Bone marrow (tissue), 2 donors: ENCODE measurements around the gene UBL3.

Source experiments
- DNase-seq, 2 donors: peaks; one replicate each; lab custom pipeline; 2025; lab: John Stamatoyannopoulos, UW

Gene UBL3, protein sequence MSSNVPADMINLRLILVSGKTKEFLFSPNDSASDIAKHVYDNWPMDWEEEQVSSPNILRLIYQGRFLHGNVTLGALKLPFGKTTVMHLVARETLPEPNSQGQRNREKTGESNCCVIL

DNA sequence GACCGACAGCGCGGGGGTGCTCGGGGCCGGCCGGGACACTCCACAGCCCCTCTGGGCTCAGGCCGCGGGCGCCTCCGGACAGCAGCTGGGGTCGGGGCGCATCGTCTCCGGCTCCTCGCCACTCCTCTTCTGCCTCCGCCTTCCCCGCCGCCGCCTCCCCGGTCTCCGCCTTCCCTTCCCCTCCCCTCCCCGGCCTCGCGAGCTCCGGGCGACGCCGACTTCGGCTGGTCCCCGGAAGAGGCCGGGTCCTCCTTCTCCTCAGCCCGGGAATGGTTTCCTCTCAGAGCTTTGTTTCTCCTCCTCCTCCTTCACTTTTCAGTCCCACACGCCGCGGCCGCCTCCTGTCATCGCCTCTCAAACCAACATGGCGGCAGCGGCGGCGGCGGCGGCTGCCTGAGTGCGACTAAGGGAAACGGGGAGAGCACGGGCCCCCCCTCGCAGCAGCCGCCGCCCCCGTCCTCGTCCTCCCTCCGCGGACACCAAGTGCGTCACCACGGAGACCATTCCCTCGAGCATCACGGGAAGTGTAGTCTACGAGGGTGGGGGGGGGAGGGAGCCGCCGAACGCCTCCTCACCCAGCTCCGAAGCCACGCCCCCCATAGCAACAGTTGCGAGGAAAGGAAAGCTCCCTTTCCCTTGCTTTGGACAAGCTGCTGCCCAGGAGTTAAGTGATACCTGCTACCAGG is at the start of gene UBL3:
TSS of gene UBL3 (minus strand) at position 405 of the 686 bp plus-strand sequence. CDS start 1,079 bp downstream, outside the sequence.
- peak; percentile 77 to 82 for DNase-seq

DNA sequence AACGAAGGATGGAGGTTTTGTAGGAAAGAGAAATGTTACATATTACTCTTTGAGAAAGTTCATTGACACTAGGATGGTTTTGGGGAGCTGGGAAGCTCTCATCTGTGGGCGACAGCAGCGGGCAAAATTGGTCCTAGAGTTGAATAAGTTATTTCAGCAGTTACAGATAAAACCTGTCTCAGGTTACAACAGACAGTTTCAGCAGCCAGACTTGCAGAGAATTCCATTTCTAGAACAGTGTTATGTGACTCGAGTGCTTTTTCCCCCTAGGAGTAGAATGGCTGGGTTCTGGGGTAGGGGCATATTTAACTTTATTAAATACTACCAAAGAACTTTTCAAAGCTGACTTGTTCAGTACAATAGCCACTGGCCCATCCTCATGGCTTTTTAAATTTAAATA is 46.7 kb upstream of the UBL3 start:
- no peak for DNase-seq

DNA sequence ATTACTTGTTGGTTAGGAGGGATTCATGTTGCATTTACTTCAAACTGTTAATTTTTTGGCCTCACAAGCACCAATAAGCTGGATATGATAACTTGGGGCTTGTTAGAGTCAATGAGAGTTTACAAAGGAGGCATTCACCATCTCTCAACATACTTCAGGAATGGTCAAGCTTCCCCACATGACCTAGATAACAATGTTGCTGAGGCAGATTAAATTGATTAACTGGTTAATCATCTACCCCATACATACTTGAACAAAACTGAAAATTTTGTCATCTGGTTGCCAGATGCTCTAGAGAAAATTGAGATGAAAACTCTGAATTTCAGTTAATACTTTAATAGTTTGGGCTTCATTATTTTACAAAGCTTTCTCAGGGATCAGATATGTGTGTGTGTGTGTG is 43.0 kb upstream of the UBL3 start:
- no peak for DNase-seq

- DNase-seq, result no peak
Measured at GRCh38 chr13:29892151-29892550, 41.7 kb upstream of the UBL3 start.

DNA sequence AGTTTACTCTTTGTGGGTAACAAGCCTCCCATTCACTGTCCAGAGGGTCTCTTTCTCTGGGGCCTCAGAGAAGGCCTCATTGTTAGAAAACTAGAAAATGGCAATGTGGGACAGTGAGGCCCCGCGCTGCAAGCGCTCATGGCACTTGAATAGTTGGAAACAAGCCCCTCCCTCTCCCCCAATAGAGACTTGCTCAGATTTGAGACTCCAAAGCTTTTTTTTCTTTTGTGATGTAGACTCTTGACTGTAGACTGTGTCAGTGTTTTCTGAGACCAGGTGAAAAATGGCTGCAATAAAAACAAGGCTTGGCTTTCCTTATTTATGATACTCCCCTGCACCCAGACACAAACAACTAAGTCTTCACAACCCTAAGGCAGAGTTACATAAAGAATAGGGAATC is 38.7 kb upstream of the UBL3 start:
- no peak for DNase-seq

GRCh38 chr13:29888306-29888705 is 37.9 kb upstream of the UBL3 start:
- no peak for DNase-seq

DNA sequence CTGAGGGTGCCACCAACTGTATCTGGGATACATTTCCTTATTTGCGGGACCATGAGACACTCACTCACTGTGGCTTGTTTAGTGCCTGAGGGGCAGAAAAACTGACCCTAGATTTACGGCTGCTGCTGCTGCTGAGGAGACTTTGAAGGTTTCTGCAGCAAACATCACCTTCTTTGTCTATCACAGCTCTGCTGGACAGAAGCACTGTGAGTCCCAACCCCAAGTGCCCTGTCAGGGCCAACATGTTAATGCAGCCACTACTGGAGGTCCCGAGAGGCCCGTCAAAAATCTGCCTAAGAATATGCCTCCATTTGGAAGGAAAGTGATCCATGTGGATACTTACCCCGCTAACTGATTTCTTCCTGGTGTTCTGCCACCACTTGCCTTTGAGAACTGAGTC is 37.3 kb upstream of the UBL3 start:
- DNase-seq, result no peak

GRCh38 chr13:29887030-29887557 is 36.7 kb upstream of the UBL3 start:
- no peak for DNase-seq

DNA sequence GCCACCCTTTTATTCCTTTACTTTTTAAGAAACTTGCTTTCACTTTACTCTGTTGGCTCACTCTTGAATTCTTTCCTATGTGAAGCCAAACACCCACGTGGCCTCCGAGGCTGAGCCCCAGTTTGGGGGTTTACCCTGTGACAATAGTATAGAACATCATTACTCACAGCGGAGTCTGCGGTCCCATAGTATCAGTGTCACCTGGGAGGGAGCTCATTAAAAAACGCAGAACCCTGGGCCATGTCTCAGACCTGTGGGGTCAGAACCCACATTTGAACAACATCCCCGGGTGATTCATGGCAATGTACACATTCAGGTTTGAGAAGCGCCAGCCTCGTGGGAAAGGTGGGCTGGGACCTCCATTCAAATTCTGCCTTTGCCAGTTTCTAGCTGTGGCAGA is 36.0 kb upstream of the UBL3 start:
- no peak for DNase-seq

GRCh38 chr13:29885989-29886388 is 35.6 kb upstream of the UBL3 start:
- DNase-seq, result no peak

DNA sequence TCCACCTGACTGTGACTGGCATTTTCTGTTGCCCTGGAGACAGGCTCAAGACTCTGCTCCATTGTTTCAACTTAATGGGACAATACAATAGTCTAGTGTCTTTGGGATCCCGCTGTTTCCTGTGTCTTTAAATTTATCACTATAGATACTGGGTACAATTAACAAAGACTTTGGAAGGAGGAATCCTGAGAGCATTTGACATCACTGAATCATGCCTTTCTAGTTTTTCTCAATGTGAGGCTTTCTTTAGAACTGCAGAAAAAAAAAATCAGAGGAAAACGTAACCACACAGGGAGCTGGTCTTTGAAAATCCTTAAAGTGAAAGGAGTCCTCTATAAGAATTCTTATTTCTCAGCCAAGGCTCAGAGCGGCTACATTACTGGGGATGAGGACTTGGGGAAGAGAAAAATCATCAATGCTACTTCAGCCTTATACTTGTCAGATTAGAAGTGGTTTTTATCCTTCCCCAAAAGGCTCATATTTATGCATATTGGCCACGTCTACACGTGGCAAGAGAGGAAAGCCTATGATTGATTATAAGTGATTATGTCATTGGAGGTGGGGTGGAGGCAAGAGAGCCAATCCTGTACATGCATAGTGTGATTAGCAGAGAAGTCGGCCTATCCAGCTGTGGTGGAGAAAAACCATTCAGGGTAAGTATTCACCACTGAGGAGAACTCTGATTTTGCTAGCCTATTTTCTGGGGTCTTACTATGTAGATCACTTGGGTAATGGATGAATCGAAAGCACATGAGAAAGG is 34.4 kb upstream of the UBL3 start:
- DNase-seq, result no peak

GRCh38 chr13:29883941-29884518 is 33.6 kb upstream of the UBL3 start:
- no peak for DNase-seq

DNA sequence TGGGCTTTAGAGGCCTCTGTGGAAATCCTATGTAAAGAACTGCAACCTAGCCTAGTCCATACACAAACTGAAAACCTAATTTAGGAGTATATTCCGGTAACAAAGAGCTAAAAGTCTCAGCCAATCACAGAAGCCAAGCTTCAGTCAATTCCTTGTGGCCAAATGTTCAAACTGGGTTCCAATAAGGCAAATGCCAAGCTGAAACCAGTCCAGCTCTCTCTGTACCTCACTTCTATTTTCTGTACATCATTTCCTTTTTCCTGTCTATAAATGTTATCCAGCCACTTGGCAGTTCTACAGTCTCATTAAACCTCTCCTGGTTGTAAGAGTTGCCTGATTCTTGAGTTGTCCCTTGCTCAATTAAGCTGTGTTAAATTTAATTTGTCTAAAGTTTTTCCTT is 31.7 kb upstream of the UBL3 start:
- no peak for DNase-seq

DNA sequence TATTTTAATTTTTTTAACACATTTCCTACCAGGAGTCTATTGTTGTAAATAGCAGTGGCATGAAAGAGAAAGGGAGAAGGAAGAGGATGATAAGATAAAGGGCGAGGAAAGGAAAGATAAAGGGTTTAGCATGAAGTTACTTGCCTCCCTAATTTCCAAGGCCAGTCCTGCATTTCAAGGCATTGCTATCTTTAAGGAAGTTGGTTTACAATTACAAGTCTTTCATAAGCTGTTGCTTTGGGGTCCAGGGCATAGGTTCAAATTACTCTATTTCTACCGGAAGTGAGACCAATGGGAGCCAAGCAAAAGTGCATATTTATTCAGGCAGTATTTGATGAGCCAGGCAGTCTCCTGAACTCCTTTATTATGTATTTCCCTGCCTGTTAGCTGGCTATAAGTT is 27.7 kb upstream of the UBL3 start:
- DNase-seq, result no peak

DNA sequence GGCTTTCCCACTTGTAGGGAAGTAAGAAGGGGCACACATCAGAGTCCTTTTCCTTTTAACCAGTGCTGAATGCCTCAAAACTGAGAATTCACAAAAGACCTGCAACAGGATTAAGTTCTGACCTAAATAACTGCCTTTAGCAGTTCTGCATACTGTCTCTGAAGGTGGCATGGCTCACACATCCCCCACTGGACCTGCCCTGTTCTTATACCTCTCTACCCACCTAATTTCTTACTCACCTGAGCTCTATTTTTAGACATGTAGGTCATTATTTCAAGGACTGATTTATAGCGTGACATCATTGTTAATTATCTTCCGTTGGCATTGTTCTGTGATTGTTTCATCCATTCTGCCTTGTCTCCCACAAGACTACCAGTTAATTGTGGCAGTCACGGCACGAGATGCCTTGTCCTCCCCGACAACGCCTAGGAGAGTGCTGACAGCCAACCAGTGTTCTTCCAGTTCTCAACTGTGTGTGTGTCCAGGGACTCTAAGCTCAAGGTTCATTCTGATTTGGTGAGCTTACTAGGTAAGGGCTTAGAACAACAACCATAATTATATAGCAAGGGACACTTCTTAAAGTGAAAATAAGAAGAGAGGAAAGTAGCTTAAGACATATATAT is 27.1 kb upstream of the UBL3 start:
- DNase-seq, result no peak

DNA sequence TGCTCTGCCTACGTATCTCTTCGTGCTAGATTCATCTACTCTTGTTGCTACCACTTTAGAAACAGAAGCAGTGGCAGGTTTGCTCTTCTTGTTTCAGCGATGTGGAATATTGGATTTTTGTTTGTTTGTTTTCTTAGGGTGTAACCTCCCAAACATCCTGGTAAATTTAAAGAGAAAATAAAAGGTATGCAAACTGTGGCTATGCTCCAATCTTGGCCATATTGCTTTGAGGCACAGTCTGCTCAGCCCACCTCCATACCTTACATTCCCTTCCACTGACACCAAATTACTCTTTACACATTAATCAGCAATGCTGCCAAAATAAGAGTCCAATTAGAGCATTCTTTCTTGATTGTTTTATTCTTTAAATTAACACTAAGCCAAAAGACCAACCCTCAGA is 25.2 kb upstream of the UBL3 start:
- no peak for DNase-seq

DNA sequence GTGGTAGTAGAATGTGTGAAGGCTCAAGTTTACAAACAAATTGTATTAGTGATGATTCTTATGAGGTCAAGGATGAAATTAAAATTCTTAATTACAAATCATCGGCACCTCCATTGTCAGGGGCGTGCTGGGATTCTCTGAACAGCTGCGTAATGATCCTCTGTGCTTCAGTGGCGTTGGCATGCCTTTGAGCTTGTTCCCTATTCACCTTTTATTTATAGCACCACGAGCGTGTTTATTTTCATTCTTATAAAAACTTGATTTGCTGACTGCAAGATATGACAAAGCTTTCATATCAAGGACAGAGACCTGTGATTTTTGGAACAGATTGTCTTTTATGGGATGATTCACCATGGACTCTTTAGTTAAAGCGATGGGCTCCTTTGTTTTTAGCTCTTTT is 18.2 kb upstream of the UBL3 start:
- DNase-seq, result no peak

DNA sequence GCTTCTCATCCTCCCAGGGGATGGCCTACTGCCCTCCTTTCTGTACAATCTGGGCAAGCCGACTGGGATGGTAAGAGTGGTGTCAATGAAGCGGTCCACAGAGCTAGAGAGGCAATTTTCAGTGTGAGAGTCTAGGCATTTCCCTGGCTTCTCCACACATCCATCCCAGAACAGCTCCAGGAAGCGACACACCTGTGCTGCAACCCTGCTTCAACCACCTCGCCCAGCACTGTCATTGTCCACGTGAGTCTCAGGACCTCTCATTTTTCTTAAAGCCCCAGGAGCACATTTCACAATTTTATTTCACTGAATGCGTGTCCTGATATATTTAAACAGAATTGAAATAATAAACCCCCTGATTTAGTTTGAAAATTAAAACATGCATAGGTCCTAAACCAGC is 15.5 kb upstream of the UBL3 start:
- DNase-seq, result no peak

GRCh38 chr13:29861694-29862110 is 11.3 kb upstream of the UBL3 start:
- DNase-seq, result no peak

GRCh38 chr13:29859971-29860370 is 9.6 kb upstream of the UBL3 start:
- DNase-seq, result no peak

- DNase-seq, result peak in 1 of 2 donors; percentile 5
Measured at GRCh38 chr13:29858667-29859066, 8.2 kb upstream of the UBL3 start.

- no peak for DNase-seq
Measured at GRCh38 chr13:29858231-29858630, 7.8 kb upstream of the UBL3 start.
